Measurements from ENCODE around the gene HIVEP3.

HIVEP3 gene

DNA sequence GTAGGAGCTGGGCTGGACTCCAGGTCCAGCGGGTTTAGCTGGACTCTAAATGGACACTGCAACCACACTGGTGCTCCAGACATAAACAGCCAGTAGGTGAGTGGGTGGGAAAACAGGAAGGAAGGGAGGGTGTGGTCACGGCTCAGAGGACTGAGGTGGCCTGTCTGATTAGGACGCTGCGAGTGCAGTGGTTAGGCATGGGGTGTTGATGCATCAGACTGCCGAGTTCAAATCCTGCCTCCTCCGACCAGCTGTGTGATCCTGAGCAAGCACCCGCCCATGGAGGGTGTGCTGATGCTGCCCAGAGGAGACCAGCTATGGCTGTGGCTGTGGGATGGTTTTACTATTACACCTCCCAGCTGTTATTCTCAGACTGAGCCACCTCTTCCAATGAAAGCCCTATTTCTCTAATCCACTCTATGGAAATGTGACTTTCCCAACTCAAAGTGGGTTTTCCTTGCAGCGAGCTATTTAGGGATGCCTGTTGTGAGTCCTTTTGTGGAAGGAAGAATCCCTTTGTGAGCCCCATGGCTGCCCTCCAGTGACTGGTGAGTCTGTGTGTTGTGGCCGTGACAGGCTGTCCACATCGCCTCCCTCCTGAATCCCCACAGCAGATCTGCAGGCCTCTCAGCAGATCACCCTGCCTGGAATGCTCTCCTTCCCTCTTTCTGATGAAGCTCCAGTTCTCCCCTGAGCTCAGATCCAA, 377.7 kb downstream of the HIVEP3 start:
- no peak overlapping the region for H3K9ac ChIP-seq (ENCODE audit: low read depth, low read length, poor library complexity, severe bottlenecking)
- no peak overlapping the region for H3K4me3 ChIP-seq (ENCODE audit: low read length, poor library complexity, severe bottlenecking)
- H4K20me1 ChIP-seq (ENCODE audit: insufficient read depth, low read length, poor library complexity, severe bottlenecking): no peaks in the 10 kb centered on the region
- H3K36me3 ChIP-seq (ENCODE audit: insufficient read depth, low read length): no peaks in the 10 kb centered on the region
- TF ChIP-seq, protein P1, sequence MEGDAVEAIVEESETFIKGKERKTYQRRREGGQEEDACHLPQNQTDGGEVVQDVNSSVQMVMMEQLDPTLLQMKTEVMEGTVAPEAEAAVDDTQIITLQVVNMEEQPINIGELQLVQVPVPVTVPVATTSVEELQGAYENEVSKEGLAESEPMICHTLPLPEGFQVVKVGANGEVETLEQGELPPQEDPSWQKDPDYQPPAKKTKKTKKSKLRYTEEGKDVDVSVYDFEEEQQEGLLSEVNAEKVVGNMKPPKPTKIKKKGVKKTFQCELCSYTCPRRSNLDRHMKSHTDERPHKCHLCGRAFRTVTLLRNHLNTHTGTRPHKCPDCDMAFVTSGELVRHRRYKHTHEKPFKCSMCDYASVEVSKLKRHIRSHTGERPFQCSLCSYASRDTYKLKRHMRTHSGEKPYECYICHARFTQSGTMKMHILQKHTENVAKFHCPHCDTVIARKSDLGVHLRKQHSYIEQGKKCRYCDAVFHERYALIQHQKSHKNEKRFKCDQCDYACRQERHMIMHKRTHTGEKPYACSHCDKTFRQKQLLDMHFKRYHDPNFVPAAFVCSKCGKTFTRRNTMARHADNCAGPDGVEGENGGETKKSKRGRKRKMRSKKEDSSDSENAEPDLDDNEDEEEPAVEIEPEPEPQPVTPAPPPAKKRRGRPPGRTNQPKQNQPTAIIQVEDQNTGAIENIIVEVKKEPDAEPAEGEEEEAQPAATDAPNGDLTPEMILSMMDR (conservative IDR thresholded peaks at IDR 0.05; ENCODE audit: low read length): no peak
- no peak for TF ChIP-seq EZH2phosphoT487 (IDR thresholded peaks at IDR 0.05; ENCODE audit: borderline replicate concordance)
- no peaks in the 10 kb centered on the region for H3K79me2 ChIP-seq (ENCODE audit: insufficient read depth, low read length)
- H3K9me3 ChIP-seq (ENCODE audit: insufficient read depth, low read depth, low read length): no peaks in the 10 kb centered on the region
- H3K4me1 ChIP-seq (ENCODE audit: insufficient read depth, low read length, poor library complexity, severe bottlenecking): peaks cover 9% of the 10 kb centered on the region
- no peaks in the 10 kb centered on the region for H3K27me3 ChIP-seq (ENCODE audit: insufficient read depth, low read length, poor library complexity, severe bottlenecking)
- no peaks in the 10 kb centered on the region for H3F3A ChIP-seq (ENCODE audit: low read depth)
- H3K9me2 ChIP-seq (replicated peaks; ENCODE audit: low read depth, low read length): no peaks in the 10 kb centered on the region
- no peak overlapping the region for H2AFZ ChIP-seq (ENCODE audit: low read length)
- H3K4me2 ChIP-seq (ENCODE audit: low read depth, low read length, poor library complexity, severe bottlenecking): no peak overlapping the region

GRCh38 chr1:41539999-41540398, 378.7 kb downstream of the HIVEP3 start:
- Histone ChIP-seq H3K36me3 (ENCODE audit: insufficient read depth, low read length) (no peaks in the 10 kb centered on the region), H3K9me3 (ENCODE audit: insufficient read depth, low read depth, low read length) (no peaks in the 10 kb centered on the region), H3K4me1 (ENCODE audit: insufficient read depth, low read length, poor library complexity, severe bottlenecking) (peaks cover 9% of the 10 kb centered on the region), H3K79me2 (ENCODE audit: insufficient read depth, low read length) (no peaks in the 10 kb centered on the region), H3K27me3 (ENCODE audit: insufficient read depth, low read length, poor library complexity, severe bottlenecking) (no peaks in the 10 kb centered on the region), H3K4me2 (ENCODE audit: low read depth, low read length, poor library complexity, severe bottlenecking) (no peak overlapping the region), H3K4me3 (ENCODE audit: low read length, poor library complexity, severe bottlenecking) (no peak overlapping the region), H3F3A (ENCODE audit: low read depth) (no peaks in the 10 kb centered on the region), H4K20me1 (ENCODE audit: insufficient read depth, low read length, poor library complexity, severe bottlenecking) (no peaks in the 10 kb centered on the region), H3K9ac (ENCODE audit: low read depth, low read length, poor library complexity, severe bottlenecking) (no peak overlapping the region), H3K9me2 (replicated peaks; ENCODE audit: low read depth, low read length) (no peaks in the 10 kb centered on the region), H2AFZ (ENCODE audit: low read length) (no peak overlapping the region)
- TF ChIP-seq, protein P1 (conservative IDR thresholded peaks at IDR 0.05; ENCODE audit: low read length): no peak
- TF ChIP-seq EZH2phosphoT487 (IDR thresholded peaks at IDR 0.05; ENCODE audit: borderline replicate concordance): no peak

DNA sequence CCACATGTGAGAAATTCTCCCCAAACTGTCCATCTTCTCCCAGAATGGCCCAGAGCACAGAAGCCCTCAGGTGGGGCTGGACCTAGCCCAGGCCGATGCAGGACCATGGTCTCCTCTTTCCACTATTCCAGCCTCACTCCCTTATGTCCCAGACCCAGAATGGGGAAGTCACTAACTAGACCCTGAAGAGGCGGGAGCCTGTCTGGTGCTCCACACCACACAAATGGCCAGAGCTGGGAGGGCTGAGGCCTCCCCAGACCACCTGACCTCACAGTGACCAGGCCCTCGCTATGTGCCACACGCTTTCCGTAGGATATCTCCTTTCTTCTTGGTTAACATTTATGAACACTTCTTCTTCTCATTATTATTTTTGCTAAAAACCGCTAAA, 379.3 kb downstream of the HIVEP3 start:
- no peaks in the 10 kb centered on the region for H3K36me3 ChIP-seq (ENCODE audit: insufficient read depth, low read length)
- no peaks in the 10 kb centered on the region for H3K79me2 ChIP-seq (ENCODE audit: insufficient read depth, low read length)
- no peaks in the 10 kb centered on the region for H4K20me1 ChIP-seq (ENCODE audit: insufficient read depth, low read length, poor library complexity, severe bottlenecking)
- no peak for TF ChIP-seq EZH2phosphoT487 (IDR thresholded peaks at IDR 0.05; ENCODE audit: borderline replicate concordance)
- TF ChIP-seq, protein P1 (conservative IDR thresholded peaks at IDR 0.05; ENCODE audit: low read length): no peak
- no peak overlapping the region for H3K9ac ChIP-seq (ENCODE audit: low read depth, low read length, poor library complexity, severe bottlenecking)
- peaks cover 9% of the 10 kb centered on the region for H3K4me1 ChIP-seq (ENCODE audit: insufficient read depth, low read length, poor library complexity, severe bottlenecking)
- no peak overlapping the region for H2AFZ ChIP-seq (ENCODE audit: low read length)
- no peak overlapping the region for H3K4me2 ChIP-seq (ENCODE audit: low read depth, low read length, poor library complexity, severe bottlenecking)
- H3K4me3 ChIP-seq (ENCODE audit: low read length, poor library complexity, severe bottlenecking): no peak overlapping the region
- H3K9me3 ChIP-seq (ENCODE audit: insufficient read depth, low read depth, low read length): no peaks in the 10 kb centered on the region
- H3K27me3 ChIP-seq (ENCODE audit: insufficient read depth, low read length, poor library complexity, severe bottlenecking): no peaks in the 10 kb centered on the region
- H3F3A ChIP-seq (ENCODE audit: low read depth): no peaks in the 10 kb centered on the region
- H3K9me2 ChIP-seq (replicated peaks; ENCODE audit: low read depth, low read length): no peaks in the 10 kb centered on the region

Data from Loucy (cell line).